ENCODE data around the gene GPR132. TPM values are rescaled to one million over a fixed set of nuclear protein-coding genes. Genes with fewer than 3 reads are reported as not detected.

The GPR132 gene
- total and polyA plus RNA-seq, 9 of the 15 experiments (the other 6 are each of a cell fraction or from before 2014, with no cell fraction given): 0.01 to 1.1 (median 0.25) TPM; not detected in 1

GRCh38 chr14:105076805-105077648 is 11.8 kb upstream of the GPR132 start:
- no peaks in the 10 kb centered on the region for H3K79me2 ChIP-seq (ENCODE audit: control insufficient read depth, insufficient read depth, low read length)
- 53% methylated on average over 7 of the region's 18 CpGs for WGBS (ENCODE audit: insufficient coverage, low coverage, missing lambda C conversion rate)
- no peaks in the 10 kb centered on the region for H3K9me3 ChIP-seq (replicated peaks; ENCODE audit: control insufficient read depth, insufficient read depth, low read depth, low read length)
- H2AFZ ChIP-seq (ENCODE audit: low read depth, low read length): no peak overlapping the region
- ATAC-seq (no peak), DNase-seq (ENCODE audit: extremely low read depth in 1 of 4, low spot score in 3 of 4) (no peak), FAIRE-seq (no peak)
- in situ Hi-C loops (cut with MboI): no loop called here
- H3K27me3 ChIP-seq (ENCODE audit: control insufficient read depth in 2 of 2, insufficient read depth in 2 of 2, low read length in 2 of 2): peaks cover 0 to 7% of the 10 kb centered on the region in 2 experiments; a peak in 1 of 5 replicates
- H3K4me2 ChIP-seq (ENCODE audit: insufficient read depth, low read length): no peak overlapping the region
- H3K4me3 ChIP-seq: no peak overlapping the region
- TF ChIP-seq DIDO1 (tag; IDR thresholded peaks at IDR 0.05; ENCODE audit: low read depth) (no peak), SIRT6 (IDR thresholded peaks at IDR 0.05; ENCODE audit: low read depth, low read length) (no peak)
- H4K20me1 ChIP-seq (replicated peaks; ENCODE audit: control insufficient read depth, insufficient read depth, low read length): no peaks in the 10 kb centered on the region
- intact Hi-C loops (cut with micrococcal nuclease): no loop called here
- POLR2A ChIA-PET: no interaction called here
- CTCF ChIA-PET (ENCODE audit: low intra/inter-chr PET ratio): no interaction called here
- H3K9ac ChIP-seq (ENCODE audit: insufficient read depth in 1 of 2, low read depth in 2 of 2, low read length in 2 of 2): no peak overlapping the region; a peak in 1 of 4 replicates
- H3K9me1 ChIP-seq (ENCODE audit: control insufficient read depth, insufficient read depth, low read length): no peaks in the 10 kb centered on the region
- H3K4me1 ChIP-seq (replicated peaks in 1 of 2; ENCODE audit: control insufficient read depth in 2 of 2, insufficient read depth in 2 of 2, low read length in 2 of 2): peaks cover 7 to 43% of the 10 kb centered on the region in 2 experiments; a peak in 4 of 5 replicates
- BruUV-seq (replicated peaks): no TSS peak
- H3K36me3 ChIP-seq (ENCODE audit: control insufficient read depth, insufficient read depth, low read length): no peaks in the 10 kb centered on the region
- no peak overlapping the region for H3K27ac ChIP-seq (ENCODE audit: extremely low read depth, low read depth, low read length)

- no peak overlapping the region for H3K27ac ChIP-seq (ENCODE audit: extremely low read depth, low read depth, low read length)
- POLR2A ChIA-PET: no interaction called here
- ATAC-seq: no peak
- no TSS peak for BruUV-seq (replicated peaks)
- no peak overlapping the region for H3K4me3 ChIP-seq
- FAIRE-seq: no peak
- H4K20me1 ChIP-seq (replicated peaks; ENCODE audit: control insufficient read depth, insufficient read depth, low read length): no peaks in the 10 kb centered on the region
- H3K9me3 ChIP-seq (replicated peaks; ENCODE audit: control insufficient read depth, insufficient read depth, low read depth, low read length): no peaks in the 10 kb centered on the region
- CTCF ChIA-PET (ENCODE audit: low intra/inter-chr PET ratio): no interaction called here
- H2AFZ ChIP-seq (ENCODE audit: low read depth, low read length): no peak overlapping the region
- 83% methylated on average over 9 of the region's 16 CpGs for WGBS (ENCODE audit: insufficient coverage, low coverage, missing lambda C conversion rate)
- no peak for DNase-seq (ENCODE audit: extremely low read depth in 1 of 4, low spot score in 3 of 4)
- intact Hi-C loops (cut with micrococcal nuclease): no loop called here
- H3K9ac ChIP-seq (ENCODE audit: insufficient read depth in 1 of 2, low read depth in 2 of 2, low read length in 2 of 2): no peak overlapping the region; a peak in 1 of 4 replicates
- H3K9me1 ChIP-seq (ENCODE audit: control insufficient read depth, insufficient read depth, low read length): no peaks in the 10 kb centered on the region
- no peaks in the 10 kb centered on the region for H3K79me2 ChIP-seq (ENCODE audit: control insufficient read depth, insufficient read depth, low read length)
- H3K27me3 ChIP-seq (ENCODE audit: control insufficient read depth in 2 of 2, insufficient read depth in 2 of 2, low read length in 2 of 2): peaks cover 0 to 7% of the 10 kb centered on the region in 2 experiments; a peak in 1 of 5 replicates
- H3K36me3 ChIP-seq (ENCODE audit: control insufficient read depth, insufficient read depth, low read length): no peaks in the 10 kb centered on the region
- in situ Hi-C loops (cut with MboI): no loop called here
- no peak overlapping the region for H3K4me2 ChIP-seq (ENCODE audit: insufficient read depth, low read length)
- TF ChIP-seq KLF13 (tag; IDR thresholded peaks at IDR 0.05; ENCODE audit: borderline replicate concordance, low read depth) (no peak), CUX1 (CRISPR knock-in tag; IDR thresholded peaks at IDR 0.05) (no peak), ILF3 (IDR thresholded peaks at IDR 0.05; ENCODE audit: borderline replicate concordance) (no peak), BRF2 (IDR thresholded peaks at IDR 0.05; ENCODE audit: borderline replicate concordance, insufficient read depth, insufficient read length) (no peak)
- H3K4me1 ChIP-seq (replicated peaks in 1 of 2; ENCODE audit: control insufficient read depth in 2 of 2, insufficient read depth in 2 of 2, low read length in 2 of 2): peaks cover 7 to 43% of the 10 kb centered on the region in 2 experiments; a peak in 4 of 5 replicates
Measured at GRCh38 chr14:105076296-105076804, 11.1 kb upstream of the GPR132 start.

Measured in K562 (cell line).